Central memory CD4-positive, alpha-beta T cell (primary cell): ENCODE data around the gene ZNF236.
"Not testable (repeated sequence)": the region's sequence is repeated elsewhere in the genome, so short reads cannot be mapped to it uniquely, and the experiment has no call there.

Source experiments
- DNase-seq: peaks from one replicate; pipeline ENCODE4 v3.0.0; 2022

The ZNF236 gene

GRCh38 chr18:77012806-77013541, 190.6 kb downstream of the ZNF236 start:
- DNase-seq, result no peak

- no peak for DNase-seq
Observed at GRCh38 chr18:77013811-77014521, 191.6 kb downstream of the ZNF236 start.

GRCh38 chr18:77014538-77014937, 192.2 kb downstream of the ZNF236 start:
- no peak for DNase-seq

- no peak for DNase-seq
Observed at GRCh38 chr18:77015169-77015568, 192.8 kb downstream of the ZNF236 start.

- no peak for DNase-seq
Observed at GRCh38 chr18:77015771-77016710, 193.7 kb downstream of the ZNF236 start.

DNA sequence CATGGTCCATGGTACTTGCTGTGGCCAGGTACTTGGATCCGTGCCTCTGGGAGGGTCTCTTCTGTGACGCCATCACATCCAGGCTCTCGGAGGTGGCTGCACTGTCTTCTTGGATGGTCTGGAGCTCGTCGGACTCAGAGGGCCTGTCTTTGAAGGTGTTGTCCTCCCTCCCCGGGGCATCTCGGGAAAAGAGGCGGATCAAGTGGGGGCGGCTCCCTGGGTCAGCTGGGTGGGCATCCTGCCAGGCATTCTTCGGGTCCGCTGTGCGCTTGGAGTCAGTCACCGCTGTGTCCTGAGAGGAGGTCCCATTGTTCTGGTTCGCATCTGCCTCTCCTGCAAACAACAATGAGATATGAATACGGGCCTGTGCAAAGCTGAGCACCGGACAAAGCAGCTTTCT, 194.6 kb downstream of the ZNF236 start:
- DNase-seq, result no peak

DNA sequence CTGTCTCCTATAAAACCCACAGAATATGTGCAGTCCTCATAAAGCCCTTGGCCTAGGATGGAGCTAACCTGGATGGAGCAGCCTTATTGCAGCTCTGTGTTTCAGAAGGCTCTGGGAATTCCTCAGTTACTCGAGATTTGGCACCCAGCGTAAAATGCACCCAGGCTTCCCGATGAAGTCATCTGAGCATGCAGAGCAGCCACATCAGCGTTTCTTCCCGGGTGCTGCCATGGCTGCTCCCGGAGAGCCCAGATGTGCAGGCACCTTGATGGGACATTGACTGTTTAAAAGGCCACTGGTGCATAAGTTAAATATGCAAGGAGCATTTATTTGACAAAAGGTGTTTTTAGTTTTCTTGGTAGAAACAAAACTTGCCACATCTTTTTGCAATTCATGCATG, 195.0 kb downstream of the ZNF236 start:
- DNase-seq, result no peak

- DNase-seq, result not testable (repeated sequence)
Observed at GRCh38 chr18:77018650-77019049, 196.3 kb downstream of the ZNF236 start.

- no peak for DNase-seq
Observed at GRCh38 chr18:77019641-77020040, 197.3 kb downstream of the ZNF236 start.
